ENCODE measurements around the gene ATXN7L1. TPM values are rescaled to one million over a fixed set of nuclear protein-coding genes. Genes with fewer than 3 reads are reported as not detected.

ATXN7L1 gene
- total RNA-seq, 1 donor from 2014 or later, result 12.9 TPM

DNA sequence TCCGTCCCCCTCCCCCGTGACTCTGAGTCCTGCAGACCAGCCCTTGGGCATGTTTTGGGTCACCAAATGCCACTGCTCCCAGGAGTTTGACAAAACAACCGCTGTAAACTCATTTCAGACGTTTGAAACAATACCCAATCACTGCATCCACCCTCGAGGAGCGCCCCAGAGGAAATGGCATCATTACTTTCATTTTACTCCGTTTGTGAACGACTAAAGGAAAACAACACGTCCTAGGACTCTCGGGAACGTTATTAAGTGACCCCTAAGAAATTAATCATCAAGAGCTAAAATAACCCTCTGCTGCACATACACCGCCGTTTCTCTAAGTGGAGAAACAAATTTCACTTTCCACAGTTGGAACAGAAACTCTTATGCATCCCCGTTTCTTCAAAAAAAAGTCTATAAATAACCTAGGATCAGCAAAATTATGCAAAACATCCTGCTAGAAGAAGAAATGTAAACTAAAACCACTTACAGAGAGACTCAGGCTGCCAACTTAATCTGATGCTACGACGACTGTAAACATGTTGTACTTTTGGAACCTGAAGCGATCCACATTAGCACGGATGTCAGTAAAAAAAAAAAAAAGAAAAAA, 185.2 kb downstream of the ATXN7L1 start:
- Histone ChIP-seq H3K4me3 (peak overlapping the region; percentile 53), H3K27ac (peak overlapping the region; percentile 82), H3K36me3 (no peaks in the 10 kb centered on the region), H3K4me1 (peaks cover 4% of the 10 kb centered on the region), H3K9me3 (no peaks in the 10 kb centered on the region), H3K27me3 (no peaks in the 10 kb centered on the region)
- intact Hi-C loops (cut with DNase I), result no loop called here
- ATAC-seq, result peak; percentile 33
- no peak for DNase-seq
- TF ChIP-seq, protein P1, sequence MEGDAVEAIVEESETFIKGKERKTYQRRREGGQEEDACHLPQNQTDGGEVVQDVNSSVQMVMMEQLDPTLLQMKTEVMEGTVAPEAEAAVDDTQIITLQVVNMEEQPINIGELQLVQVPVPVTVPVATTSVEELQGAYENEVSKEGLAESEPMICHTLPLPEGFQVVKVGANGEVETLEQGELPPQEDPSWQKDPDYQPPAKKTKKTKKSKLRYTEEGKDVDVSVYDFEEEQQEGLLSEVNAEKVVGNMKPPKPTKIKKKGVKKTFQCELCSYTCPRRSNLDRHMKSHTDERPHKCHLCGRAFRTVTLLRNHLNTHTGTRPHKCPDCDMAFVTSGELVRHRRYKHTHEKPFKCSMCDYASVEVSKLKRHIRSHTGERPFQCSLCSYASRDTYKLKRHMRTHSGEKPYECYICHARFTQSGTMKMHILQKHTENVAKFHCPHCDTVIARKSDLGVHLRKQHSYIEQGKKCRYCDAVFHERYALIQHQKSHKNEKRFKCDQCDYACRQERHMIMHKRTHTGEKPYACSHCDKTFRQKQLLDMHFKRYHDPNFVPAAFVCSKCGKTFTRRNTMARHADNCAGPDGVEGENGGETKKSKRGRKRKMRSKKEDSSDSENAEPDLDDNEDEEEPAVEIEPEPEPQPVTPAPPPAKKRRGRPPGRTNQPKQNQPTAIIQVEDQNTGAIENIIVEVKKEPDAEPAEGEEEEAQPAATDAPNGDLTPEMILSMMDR (IDR thresholded peaks at IDR 0.05), result no peak

DNA sequence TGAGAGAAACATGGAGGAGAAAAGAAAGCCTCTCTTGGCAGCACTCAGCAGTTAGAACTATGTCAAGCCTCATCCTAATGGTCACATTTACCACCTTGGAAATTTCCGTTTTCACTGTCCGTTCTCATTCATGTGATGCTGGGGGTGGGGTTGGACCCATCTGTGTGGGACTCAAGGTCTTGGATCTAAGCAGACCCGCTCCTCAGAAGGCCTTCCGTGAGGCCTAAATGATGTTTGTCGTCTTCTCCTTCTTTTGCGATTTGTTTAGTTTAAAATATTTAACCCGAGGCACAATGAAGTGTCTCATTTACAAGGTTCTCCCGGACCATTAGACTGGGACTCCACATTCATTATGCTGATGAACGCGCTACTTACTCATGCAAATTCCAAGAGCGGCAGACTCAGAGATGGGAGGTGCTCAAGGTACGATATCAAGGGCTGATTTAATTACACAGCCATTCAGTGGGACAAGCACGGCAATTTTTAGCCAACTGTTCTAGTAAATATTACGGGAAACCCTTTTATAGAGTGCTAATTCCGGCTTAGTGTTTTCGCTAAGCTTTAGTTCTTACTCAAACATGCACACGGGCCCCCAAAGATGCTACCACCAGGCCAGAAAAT, 186.0 kb downstream of the ATXN7L1 start:
- Histone ChIP-seq H3K9me3 (no peaks in the 10 kb centered on the region), H3K36me3 (no peaks in the 10 kb centered on the region), H3K4me3 (peak overlapping the region; percentile 53), H3K27ac (peak overlapping the region; percentile 82), H3K4me1 (peaks cover 4% of the 10 kb centered on the region), H3K27me3 (no peaks in the 10 kb centered on the region)
- ATAC-seq (no peak), DNase-seq (no peak)
- TF ChIP-seq, protein P1 (IDR thresholded peaks at IDR 0.05), result no peak
- intact Hi-C loops (cut with DNase I), result no loop called here

- intact Hi-C loops (cut with DNase I), result no loop called here
- TF ChIP-seq, protein P1 (IDR thresholded peaks at IDR 0.05), result no peak
- no peaks in the 10 kb centered on the region for H3K9me3 ChIP-seq
- H3K27ac ChIP-seq, result no peak overlapping the region
- no peaks in the 10 kb centered on the region for H3K27me3 ChIP-seq
- no peak for DNase-seq
- no peak for ATAC-seq
- H3K36me3 ChIP-seq, result no peaks in the 10 kb centered on the region
- H3K4me1 ChIP-seq, result peaks cover 4% of the 10 kb centered on the region
- H3K4me3 ChIP-seq, result no peak overlapping the region
These were observed 187.2 kb downstream of the ATXN7L1 start for GRCh38 chr7:105689067-105689819.

DNA sequence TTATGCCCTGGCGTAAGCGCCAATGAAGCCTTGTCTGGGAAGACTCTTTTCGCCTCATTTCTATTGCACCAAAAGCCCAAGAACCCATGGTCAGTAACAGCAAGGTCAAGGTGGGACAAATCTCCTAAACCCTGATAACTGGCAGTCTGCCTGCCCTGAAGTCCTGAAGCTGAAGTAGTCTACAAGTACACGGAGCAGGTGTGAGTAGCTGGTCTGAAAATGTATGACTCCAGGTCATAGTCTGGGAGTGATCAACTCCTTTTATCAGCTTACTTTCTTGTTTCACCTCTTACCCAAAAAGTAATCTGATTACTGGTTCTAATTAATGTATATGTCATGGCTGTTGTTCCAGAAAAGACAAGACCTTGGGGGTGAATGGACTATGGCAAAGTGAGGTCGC, 187.8 kb downstream of the ATXN7L1 start:
- H3K27ac ChIP-seq, result no peak overlapping the region
- no peak for DNase-seq
- intact Hi-C loops (cut with DNase I), result no loop called here

DNA sequence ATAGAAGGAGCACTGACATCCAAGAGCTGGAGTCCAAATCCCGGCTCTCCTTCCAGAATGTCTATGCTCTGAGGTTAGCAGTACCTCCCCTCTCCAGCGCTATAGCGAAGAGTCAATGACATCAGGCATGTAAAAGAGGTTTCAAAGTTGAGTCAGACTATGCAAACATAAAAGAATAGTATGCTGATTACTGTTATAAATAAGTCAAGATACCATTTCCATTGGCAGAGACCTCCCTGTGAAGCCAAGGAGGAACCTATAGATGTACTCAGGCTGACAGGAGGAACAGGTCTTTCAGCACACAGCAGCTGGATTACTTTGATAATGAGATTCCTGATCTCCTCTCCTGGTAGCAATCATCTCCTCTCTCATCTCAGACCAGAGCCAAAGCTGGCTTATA, 191.2 kb downstream of the ATXN7L1 start:
- H3K27ac ChIP-seq, result no peak overlapping the region
- DNase-seq (no peak), ATAC-seq (no peak)
- no peaks in the 10 kb centered on the region for H3K27me3 ChIP-seq
- H3K4me1 ChIP-seq, result peaks cover 16% of the 10 kb centered on the region
- no peaks in the 10 kb centered on the region for H3K9me3 ChIP-seq
- H3K36me3 ChIP-seq, result no peaks in the 10 kb centered on the region
- TF ChIP-seq, protein P1 (IDR thresholded peaks at IDR 0.05), result no peak
- no peak overlapping the region for H3K4me3 ChIP-seq
- intact Hi-C loops (cut with DNase I), result no loop called here

More for the DNA sequence above, 187.8 kb downstream of the ATXN7L1 start:
- Histone ChIP-seq H3K4me1 (peaks cover 4% of the 10 kb centered on the region), H3K9me3 (no peaks in the 10 kb centered on the region), H3K27me3 (no peaks in the 10 kb centered on the region), H3K4me3 (no peak overlapping the region), H3K36me3 (no peaks in the 10 kb centered on the region)
- TF ChIP-seq, protein P1 (IDR thresholded peaks at IDR 0.05), result no peak
- ATAC-seq, result no peak

Data from upper lobe of right lung (tissue), 1 donor.